Osteocyte (in vitro differentiated cells): ENCODE results near the gene MARCKSL1. TPM values are rescaled to one million over a fixed set of nuclear protein-coding genes. Genes with fewer than 3 reads are reported as not detected.
"Not testable (repeated sequence)": the region's sequence is repeated elsewhere in the genome, so short reads cannot be mapped to it uniquely, and the experiment has no call there.

Experiments used
- DNase-seq: peaks from one replicate; pipeline ENCODE4 v3.0.0; 2021; ENCODE audit warnings: mixed read lengths; ENCODE audit not compliant: unreplicated experiment; ENCODE audit errors: extremely low spot score
- H3K27ac Mint-ChIP-seq: one replicate; pipeline ENCODE4 v1.8.0; 2021; ENCODE audit warnings: mild to moderate bottlenecking, mixed read lengths; ENCODE audit not compliant: unreplicated experiment
- H3K27me3 Mint-ChIP-seq: one replicate; pipeline ENCODE4 v1.8.0; 2021; ENCODE audit warnings: mixed read lengths; ENCODE audit not compliant: unreplicated experiment
- H3K36me3 Mint-ChIP-seq: one replicate; pipeline ENCODE4 v1.8.0; 2021; ENCODE audit warnings: mixed read lengths; ENCODE audit not compliant: unreplicated experiment
- H3K4me1 Mint-ChIP-seq: one replicate; pipeline ENCODE4 v1.8.0; 2021; ENCODE audit warnings: mixed read lengths; ENCODE audit not compliant: unreplicated experiment
- H3K4me3 Mint-ChIP-seq: one replicate; pipeline ENCODE4 v1.8.0; 2021; ENCODE audit warnings: mild to moderate bottlenecking, moderate library complexity, mixed read lengths; ENCODE audit not compliant: unreplicated experiment
- H3K9me3 Mint-ChIP-seq: one replicate; pipeline ENCODE4 v1.8.0; 2021; ENCODE audit warnings: mixed read lengths; ENCODE audit not compliant: unreplicated experiment
- CTCF ChIP-seq: fragments of 200-600 bp; sonication (generic); IDR thresholded peaks from 2 replicates; pipeline ENCODE4 v1.5.0; 2021; ENCODE audit warnings: antibody characterized with exemption, mild to moderate bottlenecking, moderate library complexity
- total RNA-seq: library from RNA; stranded (reverse); gene quantifications from 2 replicates; pipeline ENCODE4 v1.2.1, GENCODE V29; 2021

MARCKSL1 gene
- total RNA-seq, 1 donor from 2014 or later = 169 TPM

GRCh38 chr1:32303358-32303757 lies 32.7 kb downstream of the MARCKSL1 start:
- Mint-ChIP-seq H3K27ac (no peak overlapping the region), H3K27me3 (no peaks in the 10 kb centered on the region), H3K4me1 (peaks cover 3% of the 10 kb centered on the region), H3K36me3 (peaks cover 30% of the 10 kb centered on the region), H3K4me3 (no peak overlapping the region), H3K9me3 (peaks cover 3% of the 10 kb centered on the region)
- DNase-seq = no peak
- no peak for TF ChIP-seq CTCF

GRCh38 chr1:32299327-32299726 lies 36.7 kb downstream of the MARCKSL1 start:
- no peaks in the 10 kb centered on the region for H3K27me3 Mint-ChIP-seq
- peaks cover 23% of the 10 kb centered on the region for H3K36me3 Mint-ChIP-seq
- H3K27ac Mint-ChIP-seq = no peak overlapping the region
- no peak for TF ChIP-seq CTCF
- no peak overlapping the region for H3K4me3 Mint-ChIP-seq
- no peak for DNase-seq
- H3K9me3 Mint-ChIP-seq = no peaks in the 10 kb centered on the region
- H3K4me1 Mint-ChIP-seq = peaks cover 5% of the 10 kb centered on the region

GRCh38 chr1:32298211-32298610 lies 37.8 kb downstream of the MARCKSL1 start:
- H3K9me3 Mint-ChIP-seq, H3K27me3 Mint-ChIP-seq, H3K4me3 Mint-ChIP-seq, DNase-seq, H3K27ac Mint-ChIP-seq, H3K4me1 Mint-ChIP-seq: not testable (repeated sequence)
- peaks cover 13% of the 10 kb centered on the region for H3K36me3 Mint-ChIP-seq

GRCh38 chr1:32291708-32292538 lies 44.1 kb downstream of the MARCKSL1 start, which contains the start of gene HDAC1:
Gene HDAC1 (plus strand): TSS chr1:32292083. CDS start chr1:32292170, 87 bp downstream.
- peak within 1 kb of the TSS; percentile 99 for H3K4me3 Mint-ChIP-seq
- H3K27me3 Mint-ChIP-seq = no peaks in the 10 kb centered on the region
- peak; percentile 97 for DNase-seq
- no peak for TF ChIP-seq CTCF
- H3K9me3 Mint-ChIP-seq = no peaks in the 10 kb centered on the region
- H3K4me1 Mint-ChIP-seq = peaks cover 24% of the 10 kb centered on the region
- H3K36me3 Mint-ChIP-seq = peaks cover 4% of the 10 kb centered on the region
- H3K27ac Mint-ChIP-seq = peak within 1 kb of the TSS; percentile 94

GRCh38 chr1:32291145-32291707 lies 44.8 kb downstream of the MARCKSL1 start:
- TF ChIP-seq CTCF = no peak
- peak overlapping the region; percentile 99 for H3K4me3 Mint-ChIP-seq
- H3K4me1 Mint-ChIP-seq = peaks cover 20% of the 10 kb centered on the region
- no peaks in the 10 kb centered on the region for H3K36me3 Mint-ChIP-seq
- no peaks in the 10 kb centered on the region for H3K27me3 Mint-ChIP-seq
- DNase-seq = no peak
- peak overlapping the region; percentile 94 for H3K27ac Mint-ChIP-seq
- H3K9me3 Mint-ChIP-seq = no peaks in the 10 kb centered on the region
